GM19240 (cell line): Measurements from ENCODE around the gene ACTN3.
"Not testable (repeated sequence)": the region's sequence is repeated elsewhere in the genome, so short reads cannot be mapped to it uniquely, and the experiment has no call there.

Source experiments
- DNase-seq: peaks from one replicate; pipeline ENCODE4 v3.0.0; 2011; ENCODE audit warnings: low spot score; ENCODE audit not compliant: insufficient read length

ACTN3 gene

DNA sequence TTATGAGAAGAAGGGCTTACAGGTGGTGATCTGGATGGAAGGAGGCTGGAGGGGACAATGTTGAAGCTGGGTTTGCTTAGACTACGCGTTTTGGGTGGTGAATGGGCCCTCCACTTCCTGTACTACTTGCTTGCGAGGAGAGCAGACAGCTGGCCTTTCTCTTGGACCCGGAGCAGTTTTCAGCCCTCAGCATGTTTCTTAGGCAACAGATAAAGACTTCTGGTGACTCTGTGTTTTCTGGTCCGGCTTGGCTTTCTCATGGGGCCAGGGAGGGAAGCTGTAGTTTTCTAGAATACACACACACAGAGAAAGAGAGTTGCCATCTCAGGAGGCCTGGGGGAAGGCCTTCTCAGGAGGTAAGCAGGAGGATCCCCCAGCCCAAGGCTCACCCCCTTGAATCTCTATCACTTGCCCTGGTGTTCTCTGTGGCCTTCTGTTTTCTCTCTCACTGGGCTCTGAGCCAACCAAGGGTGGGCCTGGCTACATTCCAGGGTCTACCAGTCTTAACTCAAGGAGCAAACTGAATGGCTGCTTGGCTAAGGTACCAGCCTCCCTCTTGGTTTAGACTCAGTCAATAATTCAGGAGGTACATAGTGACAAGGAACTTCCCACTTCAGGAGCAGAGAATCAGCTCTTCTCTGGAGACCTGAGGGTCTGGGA lies 48.7 kb downstream of the ACTN3 start:
- DNase-seq, result no peak

- no peak for DNase-seq
These were observed 52.3 kb downstream of the ACTN3 start for GRCh38 chr11:66598993-66599392.

GRCh38 chr11:66600219-66600618 lies 53.5 kb downstream of the ACTN3 start:
- no peak for DNase-seq

DNA sequence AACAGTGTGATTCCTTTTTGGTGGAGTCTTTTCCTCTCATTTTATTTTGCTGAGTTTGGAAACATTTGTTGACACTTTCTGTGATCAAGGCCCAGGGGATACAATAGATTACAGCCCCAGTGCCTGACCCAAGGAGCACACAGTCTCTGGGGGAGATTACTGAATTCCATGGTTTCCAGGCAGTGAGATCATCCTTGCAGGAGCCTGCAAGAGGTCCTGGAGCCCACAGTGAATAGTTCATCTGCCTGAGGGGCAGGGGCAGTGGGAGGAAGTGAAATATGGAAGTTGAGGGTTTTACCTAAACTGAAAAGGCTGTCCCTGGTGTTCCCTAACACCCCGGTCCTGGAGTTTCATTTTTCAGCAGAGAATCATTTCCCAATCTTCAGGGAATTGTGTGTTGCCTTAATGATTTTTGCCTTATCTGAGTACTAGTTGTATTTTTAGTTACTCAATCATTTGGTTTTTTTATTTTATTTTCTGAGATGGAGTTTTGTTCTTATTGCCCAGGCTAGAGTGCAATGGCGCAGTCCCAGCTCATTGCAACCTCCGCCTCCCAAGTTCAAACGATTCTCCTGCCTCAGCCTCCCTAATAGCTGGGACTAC lies 54.0 kb downstream of the ACTN3 start:
- no peak for DNase-seq

- no peak for DNase-seq
These were observed 56.4 kb downstream of the ACTN3 start for GRCh38 chr11:66603072-66603471.

DNA sequence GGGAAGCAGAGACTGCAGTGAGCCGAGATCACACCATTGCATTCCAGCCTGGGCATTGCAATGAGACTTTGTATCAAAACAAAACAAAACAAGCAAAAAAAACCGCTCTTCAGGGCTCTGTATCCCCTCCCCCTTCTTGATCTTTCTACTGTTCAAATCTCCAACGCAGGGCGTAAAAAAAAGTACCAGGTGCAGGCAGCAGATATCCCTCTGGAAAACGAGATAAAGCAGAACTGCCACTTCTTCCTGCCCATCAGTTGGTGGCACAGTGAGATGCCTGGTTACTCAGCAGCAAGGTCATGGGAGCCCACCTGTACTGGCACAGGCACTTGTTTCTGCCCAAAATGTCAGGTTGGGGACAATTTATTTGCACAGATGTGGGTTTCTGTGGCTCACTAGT lies 57.5 kb downstream of the ACTN3 start:
- no peak for DNase-seq

- DNase-seq, result not testable (repeated sequence)
These were observed 59.9 kb downstream of the ACTN3 start for GRCh38 chr11:66606608-66607007.

GRCh38 chr11:66607126-66607834 lies 60.6 kb downstream of the ACTN3 start:
- no peak for DNase-seq

DNA sequence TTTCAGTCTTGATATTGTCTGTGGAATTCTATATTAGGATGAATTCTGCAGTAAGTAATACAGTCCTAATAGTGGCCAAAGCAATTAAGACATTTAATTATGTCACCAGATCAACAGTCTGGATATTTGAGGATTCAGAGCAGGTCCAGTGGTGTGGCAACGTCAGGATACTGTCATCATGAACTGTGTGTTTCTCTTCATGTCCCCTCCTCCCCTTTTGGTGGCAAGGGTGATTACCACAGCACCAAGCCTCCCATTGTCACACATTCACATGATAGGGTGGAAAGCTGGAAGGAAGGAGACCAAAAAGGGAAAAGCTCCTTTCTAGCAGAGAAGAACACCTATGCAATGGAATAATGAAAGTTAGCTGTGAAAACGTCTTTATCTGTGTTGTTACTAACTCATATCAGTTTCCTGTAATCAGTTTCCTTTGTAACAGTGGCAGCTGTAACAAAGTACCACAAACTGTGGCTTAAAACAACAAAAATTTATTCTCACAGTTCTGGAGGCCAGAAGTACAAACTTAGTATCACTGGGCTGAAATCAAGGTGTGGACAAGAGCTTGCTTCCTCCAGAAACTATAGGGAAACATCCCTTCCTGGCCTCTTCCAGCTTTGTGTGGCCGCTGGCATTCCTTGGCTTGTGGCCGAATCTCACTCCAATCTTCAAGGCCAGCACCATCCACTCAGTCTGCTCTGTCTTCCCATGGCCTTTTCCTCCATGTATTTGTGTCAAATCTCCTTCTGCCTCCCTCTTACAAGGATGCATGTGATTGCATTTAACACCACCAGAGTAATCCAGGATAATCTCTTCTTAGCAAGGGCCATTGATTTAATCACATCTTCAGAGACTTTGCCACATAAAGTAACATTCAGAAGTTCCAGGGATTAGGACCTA lies 63.3 kb downstream of the ACTN3 start:
- no peak for DNase-seq

GRCh38 chr11:66612458-66612857 lies 65.8 kb downstream of the ACTN3 start:
- no peak for DNase-seq
